HEK293 (cell line): ENCODE results near the gene GNG3.

Experiments
- CTCF ChIA-PET: fragments of 350-600 bp; formaldehyde crosslinking; extraction: SDS; loops from one replicate; lab custom pipeline; 2021; ENCODE audit warnings: antibody characterized with exemption; lab: Yijun Ruan, JAX
- POLR2A ChIA-PET: fragments of 300-600 bp; formaldehyde crosslinking; extraction: SDS; loops from one replicate; lab custom pipeline; 2020; ENCODE audit warnings: antibody characterized with exemption, inconsistent platforms; lab: Yijun Ruan, JAX
- H3K27ac ChIP-seq: fragments of 200-500 bp; sonication (Bioruptor generic); 2 replicates; pipeline ENCODE4 v1.5.1; 2014; ENCODE audit warnings: low read depth, low read length, control low read depth, inconsistent platforms; ENCODE audit errors: extremely low read depth
- H3K36me3 ChIP-seq, 2 experiments: fragments of 200-500 bp in 1 of 2; sonication (Bioruptor generic) in 1 of 2; 1 replicate in 1 of 2; 2 replicates in 1 of 2; pipeline ENCODE4 v1.5.1; 2014 to 2017; ENCODE audit warnings: inconsistent platforms in 2 of 2, low read length in 2 of 2; ENCODE audit not compliant: control insufficient read depth in 2 of 2, insufficient read depth in 1 of 2
- H3K4me1 ChIP-seq: fragments of 200-500 bp; sonication (Bioruptor generic); 2 replicates; pipeline ENCODE4 v1.5.1; 2014; ENCODE audit warnings: mild to moderate bottlenecking, low read length, inconsistent platforms; ENCODE audit not compliant: control insufficient read depth, insufficient read depth
- H3K4me3 ChIP-seq: 2 replicates; pipeline ENCODE4 v1.5.1; 2011; ENCODE audit warnings: low read depth, mild to moderate bottlenecking, control low read depth, low read length, moderate library complexity
- H3K9me3 ChIP-seq: fragments of 200-500 bp; sonication (Bioruptor generic); 2 replicates; pipeline ENCODE4 v1.5.1; 2014; ENCODE audit warnings: low read depth, low read length, inconsistent platforms; ENCODE audit not compliant: control insufficient read depth, insufficient read depth
- KLF16 ChIP-seq: fragments of 450-650 bp; formaldehyde crosslinking; IDR thresholded peaks from 2 replicates; pipeline ENCODE4 v1.5.1; 2017; ENCODE audit warnings: missing biosample characterization, missing genetic modification characterization
- KLF7 ChIP-seq: fragments of 450-650 bp; formaldehyde crosslinking; IDR thresholded peaks from 2 replicates; pipeline ENCODE4 v1.5.1; 2016; ENCODE audit warnings: missing biosample characterization, missing genetic modification characterization, borderline replicate concordance
- KLF9 ChIP-seq: fragments of 450-650 bp; formaldehyde crosslinking; IDR thresholded peaks from 2 replicates; pipeline ENCODE4 v1.5.1; 2016; ENCODE audit warnings: missing biosample characterization, missing genetic modification characterization, low read depth
- SP2 ChIP-seq: fragments of 450-650 bp; formaldehyde crosslinking; IDR thresholded peaks from 2 replicates; pipeline ENCODE4 v1.5.1; 2016; ENCODE audit warnings: missing biosample characterization, missing genetic modification characterization
- ZBTB20 ChIP-seq: fragments of 450-650 bp; formaldehyde crosslinking; IDR thresholded peaks from 2 replicates; pipeline ENCODE4 v1.5.1; 2016; ENCODE audit warnings: missing biosample characterization, missing genetic modification characterization
- ZBTB8A ChIP-seq: fragments of 450-650 bp; formaldehyde crosslinking; IDR thresholded peaks from 2 replicates; pipeline ENCODE4 v1.5.1; 2016; ENCODE audit warnings: missing biosample characterization, missing genetic modification characterization
- ZIC2 ChIP-seq: fragments of 450-650 bp; formaldehyde crosslinking; IDR thresholded peaks from 2 replicates; pipeline ENCODE4 v1.5.1; 2016; ENCODE audit warnings: missing biosample characterization, missing genetic modification characterization
- ZNF335 ChIP-seq: fragments of 450-650 bp; formaldehyde crosslinking; conservative IDR thresholded peaks from 2 replicates; pipeline ENCODE4 v1.5.1; 2016; ENCODE audit warnings: missing biosample characterization, missing genetic modification characterization
- ZNF350 ChIP-seq: fragments of 450-650 bp; formaldehyde crosslinking; IDR thresholded peaks from 2 replicates; pipeline ENCODE4 v1.5.0; 2017; ENCODE audit warnings: missing biosample characterization, mild to moderate bottlenecking, missing genetic modification characterization
- ZNF777 ChIP-seq: fragments of 450-650 bp; formaldehyde crosslinking; IDR thresholded peaks from 2 replicates; pipeline ENCODE4 v1.5.1; 2017; ENCODE audit warnings: missing biosample characterization, missing genetic modification characterization, borderline replicate concordance
- ZNF785 ChIP-seq: fragments of 450-650 bp; formaldehyde crosslinking; IDR thresholded peaks from 2 replicates; pipeline ENCODE4 v1.5.1; 2016; ENCODE audit warnings: missing biosample characterization, missing genetic modification characterization
- ZXDB ChIP-seq: fragments of 450-650 bp; formaldehyde crosslinking; IDR thresholded peaks from 2 replicates; pipeline ENCODE4 v1.5.1; 2016; ENCODE audit warnings: missing biosample characterization, missing genetic modification characterization
- TF ChIP-seq, protein P1 (sequence below): fragments of 450-650 bp; formaldehyde crosslinking; IDR thresholded peaks from 2 replicates; pipeline ENCODE4 v1.5.1; 2016; ENCODE audit warnings: missing biosample characterization, missing genetic modification characterization
- TF ChIP-seq, protein P2 (sequence below): fragments of 450-650 bp; formaldehyde crosslinking; IDR thresholded peaks from 2 replicates; pipeline ENCODE4 v1.5.1; 2017; ENCODE audit warnings: missing biosample characterization, missing genetic modification characterization
- TF ChIP-seq, protein P3 (sequence below): fragments of 450-650 bp; formaldehyde crosslinking; conservative IDR thresholded peaks from 2 replicates; pipeline ENCODE4 v1.5.1; 2016; ENCODE audit warnings: low read depth, missing biosample characterization, missing genetic modification characterization
- TF ChIP-seq, protein P4 (sequence below): fragments of 450-650 bp; formaldehyde crosslinking; optimal IDR thresholded peaks from 2 replicates; pipeline ENCODE3; 2016; ENCODE audit warnings: missing biosample characterization, mild to moderate bottlenecking, missing genetic modification characterization
- TF ChIP-seq, protein P5 (sequence below): fragments of 450-650 bp; formaldehyde crosslinking; IDR thresholded peaks from 2 replicates; pipeline ENCODE4 v1.5.1; 2016; ENCODE audit warnings: missing biosample characterization, missing genetic modification characterization
- TF ChIP-seq, protein P6 (sequence below): fragments of 450-650 bp; formaldehyde crosslinking; IDR thresholded peaks from 2 replicates; pipeline ENCODE4 v1.5.1; 2016; ENCODE audit warnings: missing biosample characterization, missing genetic modification characterization
- TF ChIP-seq, protein P7 (sequence below): fragments of 450-650 bp; formaldehyde crosslinking; IDR thresholded peaks from 2 replicates; pipeline ENCODE4 v1.5.1; 2016; ENCODE audit warnings: missing biosample characterization, missing genetic modification characterization

GNG3 gene

DNA sequence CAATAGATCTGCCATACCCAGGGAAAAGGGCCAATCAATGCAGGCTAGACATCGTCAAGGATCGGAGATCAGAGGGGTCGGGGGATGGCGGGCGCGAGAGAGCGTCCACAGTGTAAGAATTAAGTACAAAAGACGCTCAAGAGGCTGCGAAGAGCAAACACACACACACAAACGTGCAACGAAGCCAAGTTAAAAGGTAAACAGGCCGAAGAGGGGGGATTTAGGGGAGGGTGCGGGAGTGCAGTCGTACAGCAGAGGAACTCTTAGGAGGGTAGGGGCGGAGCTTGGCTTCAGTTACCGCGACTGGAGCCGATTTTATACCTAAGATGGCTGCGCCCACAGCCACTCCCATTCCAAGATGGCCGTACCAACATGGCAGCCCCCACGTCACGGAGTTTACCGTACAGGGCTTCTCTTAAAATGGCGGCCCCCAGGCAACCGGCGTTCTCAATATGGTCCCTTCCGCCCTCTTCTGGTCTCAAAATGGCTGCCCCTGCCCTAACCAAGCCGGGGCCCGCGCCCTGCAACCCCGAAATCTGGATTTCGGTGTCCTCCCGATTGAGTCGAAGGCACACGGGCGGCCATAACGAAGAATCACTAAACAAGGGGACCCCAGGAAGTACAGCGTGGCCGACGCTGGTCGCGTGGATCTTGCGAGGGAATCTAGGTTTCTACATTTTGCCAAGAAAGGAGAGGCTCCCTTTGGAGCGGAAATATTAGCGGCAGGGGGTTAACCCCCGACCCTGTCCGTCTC is 1.9 kb downstream of the GNG3 start:
- ChIA-PET CTCF (interaction anchor here (1.1 kb wide), 2 partner anchors 15 to 78 kb away, joined by 3 read pairs; partner anchors contain the start of gene TMEM179B), POLR2A (interaction anchor here (0.8 to 3.4 kb wide), 10 partner anchors 9 to 132 kb away, joined by 3 to 11 read pairs (median 4); partner anchors contain the start of genes C11orf98, CSKMT, HNRNPUL2 and LBHD1)
- H3K9me3 ChIP-seq = no peaks in the 10 kb centered on the region
- H3K4me1 ChIP-seq = peaks cover 3% of the 10 kb centered on the region; the same call in 1 of the 2 replicates
- no peak overlapping the region for H3K4me3 ChIP-seq
- H3K36me3 ChIP-seq = peaks cover 0 to 94% of the 10 kb centered on the region in 2 experiments; a peak in 1 of 3 replicates
- H3K27ac ChIP-seq = 0 out of 2 replicates have a peak overlapping the region, but pooled peaks have one; percentile 18
- TF ChIP-seq, protein P1, sequence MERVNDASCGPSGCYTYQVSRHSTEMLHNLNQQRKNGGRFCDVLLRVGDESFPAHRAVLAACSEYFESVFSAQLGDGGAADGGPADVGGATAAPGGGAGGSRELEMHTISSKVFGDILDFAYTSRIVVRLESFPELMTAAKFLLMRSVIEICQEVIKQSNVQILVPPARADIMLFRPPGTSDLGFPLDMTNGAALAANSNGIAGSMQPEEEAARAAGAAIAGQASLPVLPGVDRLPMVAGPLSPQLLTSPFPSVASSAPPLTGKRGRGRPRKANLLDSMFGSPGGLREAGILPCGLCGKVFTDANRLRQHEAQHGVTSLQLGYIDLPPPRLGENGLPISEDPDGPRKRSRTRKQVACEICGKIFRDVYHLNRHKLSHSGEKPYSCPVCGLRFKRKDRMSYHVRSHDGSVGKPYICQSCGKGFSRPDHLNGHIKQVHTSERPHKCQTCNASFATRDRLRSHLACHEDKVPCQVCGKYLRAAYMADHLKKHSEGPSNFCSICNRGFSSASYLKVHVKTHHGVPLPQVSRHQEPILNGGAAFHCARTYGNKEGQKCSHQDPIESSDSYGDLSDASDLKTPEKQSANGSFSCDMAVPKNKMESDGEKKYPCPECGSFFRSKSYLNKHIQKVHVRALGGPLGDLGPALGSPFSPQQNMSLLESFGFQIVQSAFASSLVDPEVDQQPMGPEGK = peak; percentile 43; the same call in 1 of the 2 replicates
- TF ChIP-seq ZNF785 = no peak
- no peak for TF ChIP-seq KLF7
- peak; percentile 62; the same call in 1 of the 2 replicates for TF ChIP-seq KLF9 (tag by site-specific recombination)
- TF ChIP-seq ZBTB20 (tag by site-specific recombination) = peak; percentile 100
- TF ChIP-seq ZNF777 = no peak
- 0 out of 2 replicates have a peak, but pooled peaks have one; percentile 10 for TF ChIP-seq SP2
- TF ChIP-seq, protein P2, sequence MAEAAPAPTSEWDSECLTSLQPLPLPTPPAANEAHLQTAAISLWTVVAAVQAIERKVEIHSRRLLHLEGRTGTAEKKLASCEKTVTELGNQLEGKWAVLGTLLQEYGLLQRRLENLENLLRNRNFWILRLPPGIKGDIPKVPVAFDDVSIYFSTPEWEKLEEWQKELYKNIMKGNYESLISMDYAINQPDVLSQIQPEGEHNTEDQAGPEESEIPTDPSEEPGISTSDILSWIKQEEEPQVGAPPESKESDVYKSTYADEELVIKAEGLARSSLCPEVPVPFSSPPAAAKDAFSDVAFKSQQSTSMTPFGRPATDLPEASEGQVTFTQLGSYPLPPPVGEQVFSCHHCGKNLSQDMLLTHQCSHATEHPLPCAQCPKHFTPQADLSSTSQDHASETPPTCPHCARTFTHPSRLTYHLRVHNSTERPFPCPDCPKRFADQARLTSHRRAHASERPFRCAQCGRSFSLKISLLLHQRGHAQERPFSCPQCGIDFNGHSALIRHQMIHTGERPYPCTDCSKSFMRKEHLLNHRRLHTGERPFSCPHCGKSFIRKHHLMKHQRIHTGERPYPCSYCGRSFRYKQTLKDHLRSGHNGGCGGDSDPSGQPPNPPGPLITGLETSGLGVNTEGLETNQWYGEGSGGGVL = peak; percentile 93
- TF ChIP-seq, protein P3, sequence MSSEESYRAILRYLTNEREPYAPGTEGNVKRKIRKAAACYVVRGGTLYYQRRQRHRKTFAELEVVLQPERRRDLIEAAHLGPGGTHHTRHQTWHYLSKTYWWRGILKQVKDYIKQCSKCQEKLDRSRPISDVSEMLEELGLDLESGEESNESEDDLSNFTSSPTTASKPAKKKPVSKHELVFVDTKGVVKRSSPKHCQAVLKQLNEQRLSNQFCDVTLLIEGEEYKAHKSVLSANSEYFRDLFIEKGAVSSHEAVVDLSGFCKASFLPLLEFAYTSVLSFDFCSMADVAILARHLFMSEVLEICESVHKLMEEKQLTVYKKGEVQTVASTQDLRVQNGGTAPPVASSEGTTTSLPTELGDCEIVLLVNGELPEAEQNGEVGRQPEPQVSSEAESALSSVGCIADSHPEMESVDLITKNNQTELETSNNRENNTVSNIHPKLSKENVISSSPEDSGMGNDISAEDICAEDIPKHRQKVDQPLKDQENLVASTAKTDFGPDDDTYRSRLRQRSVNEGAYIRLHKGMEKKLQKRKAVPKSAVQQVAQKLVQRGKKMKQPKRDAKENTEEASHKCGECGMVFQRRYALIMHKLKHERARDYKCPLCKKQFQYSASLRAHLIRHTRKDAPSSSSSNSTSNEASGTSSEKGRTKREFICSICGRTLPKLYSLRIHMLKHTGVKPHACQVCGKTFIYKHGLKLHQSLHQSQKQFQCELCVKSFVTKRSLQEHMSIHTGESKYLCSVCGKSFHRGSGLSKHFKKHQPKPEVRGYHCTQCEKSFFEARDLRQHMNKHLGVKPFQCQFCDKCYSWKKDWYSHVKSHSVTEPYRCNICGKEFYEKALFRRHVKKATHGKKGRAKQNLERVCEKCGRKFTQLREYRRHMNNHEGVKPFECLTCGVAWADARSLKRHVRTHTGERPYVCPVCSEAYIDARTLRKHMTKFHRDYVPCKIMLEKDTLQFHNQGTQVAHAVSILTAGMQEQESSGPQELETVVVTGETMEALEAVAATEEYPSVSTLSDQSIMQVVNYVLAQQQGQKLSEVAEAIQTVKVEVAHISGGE (tag by site-specific recombination) = peak; percentile 91
- TF ChIP-seq, protein P4, sequence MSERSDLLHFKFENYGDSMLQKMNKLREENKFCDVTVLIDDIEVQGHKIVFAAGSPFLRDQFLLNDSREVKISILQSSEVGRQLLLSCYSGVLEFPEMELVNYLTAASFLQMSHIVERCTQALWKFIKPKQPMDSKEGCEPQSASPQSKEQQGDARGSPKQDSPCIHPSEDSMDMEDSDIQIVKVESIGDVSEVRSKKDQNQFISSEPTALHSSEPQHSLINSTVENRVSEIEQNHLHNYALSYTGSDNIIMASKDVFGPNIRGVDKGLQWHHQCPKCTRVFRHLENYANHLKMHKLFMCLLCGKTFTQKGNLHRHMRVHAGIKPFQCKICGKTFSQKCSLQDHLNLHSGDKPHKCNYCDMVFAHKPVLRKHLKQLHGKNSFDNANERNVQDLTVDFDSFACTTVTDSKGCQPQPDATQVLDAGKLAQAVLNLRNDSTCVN (tag by site-specific recombination) = peak; percentile 31
- TF ChIP-seq, protein P5, sequence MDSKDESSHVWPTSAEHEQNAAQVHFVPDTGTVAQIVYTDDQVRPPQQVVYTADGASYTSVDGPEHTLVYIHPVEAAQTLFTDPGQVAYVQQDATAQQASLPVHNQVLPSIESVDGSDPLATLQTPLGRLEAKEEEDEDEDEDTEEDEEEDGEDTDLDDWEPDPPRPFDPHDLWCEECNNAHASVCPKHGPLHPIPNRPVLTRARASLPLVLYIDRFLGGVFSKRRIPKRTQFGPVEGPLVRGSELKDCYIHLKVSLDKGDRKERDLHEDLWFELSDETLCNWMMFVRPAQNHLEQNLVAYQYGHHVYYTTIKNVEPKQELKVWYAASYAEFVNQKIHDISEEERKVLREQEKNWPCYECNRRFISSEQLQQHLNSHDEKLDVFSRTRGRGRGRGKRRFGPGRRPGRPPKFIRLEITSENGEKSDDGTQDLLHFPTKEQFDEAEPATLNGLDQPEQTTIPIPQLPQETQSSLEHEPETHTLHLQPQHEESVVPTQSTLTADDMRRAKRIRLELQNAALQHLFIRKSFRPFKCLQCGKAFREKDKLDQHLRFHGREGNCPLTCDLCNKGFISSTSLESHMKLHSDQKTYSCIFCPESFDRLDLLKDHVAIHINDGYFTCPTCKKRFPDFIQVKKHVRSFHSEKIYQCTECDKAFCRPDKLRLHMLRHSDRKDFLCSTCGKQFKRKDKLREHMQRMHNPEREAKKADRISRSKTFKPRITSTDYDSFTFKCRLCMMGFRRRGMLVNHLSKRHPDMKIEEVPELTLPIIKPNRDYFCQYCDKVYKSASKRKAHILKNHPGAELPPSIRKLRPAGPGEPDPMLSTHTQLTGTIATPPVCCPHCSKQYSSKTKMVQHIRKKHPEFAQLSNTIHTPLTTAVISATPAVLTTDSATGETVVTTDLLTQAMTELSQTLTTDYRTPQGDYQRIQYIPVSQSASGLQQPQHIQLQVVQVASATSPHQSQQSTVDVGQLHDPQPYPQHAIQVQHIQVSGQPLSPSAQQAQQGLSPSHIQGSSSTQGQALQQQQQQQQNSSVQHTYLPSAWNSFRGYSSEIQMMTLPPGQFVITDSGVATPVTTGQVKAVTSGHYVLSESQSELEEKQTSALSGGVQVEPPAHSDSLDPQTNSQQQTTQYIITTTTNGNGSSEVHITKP (tag by site-specific recombination) = peak; percentile 49
- peak; percentile 41; the same call in 1 of the 2 replicates for TF ChIP-seq ZNF335 (tag by site-specific recombination)
- TF ChIP-seq, protein P6, sequence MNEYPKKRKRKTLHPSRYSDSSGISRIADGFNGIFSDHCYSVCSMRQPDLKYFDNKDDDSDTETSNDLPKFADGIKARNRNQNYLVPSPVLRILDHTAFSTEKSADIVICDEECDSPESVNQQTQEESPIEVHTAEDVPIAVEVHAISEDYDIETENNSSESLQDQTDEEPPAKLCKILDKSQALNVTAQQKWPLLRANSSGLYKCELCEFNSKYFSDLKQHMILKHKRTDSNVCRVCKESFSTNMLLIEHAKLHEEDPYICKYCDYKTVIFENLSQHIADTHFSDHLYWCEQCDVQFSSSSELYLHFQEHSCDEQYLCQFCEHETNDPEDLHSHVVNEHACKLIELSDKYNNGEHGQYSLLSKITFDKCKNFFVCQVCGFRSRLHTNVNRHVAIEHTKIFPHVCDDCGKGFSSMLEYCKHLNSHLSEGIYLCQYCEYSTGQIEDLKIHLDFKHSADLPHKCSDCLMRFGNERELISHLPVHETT (tag by site-specific recombination) = 0 out of 2 replicates have a peak, but pooled peaks have one; percentile 23
- TF ChIP-seq, protein P7, sequence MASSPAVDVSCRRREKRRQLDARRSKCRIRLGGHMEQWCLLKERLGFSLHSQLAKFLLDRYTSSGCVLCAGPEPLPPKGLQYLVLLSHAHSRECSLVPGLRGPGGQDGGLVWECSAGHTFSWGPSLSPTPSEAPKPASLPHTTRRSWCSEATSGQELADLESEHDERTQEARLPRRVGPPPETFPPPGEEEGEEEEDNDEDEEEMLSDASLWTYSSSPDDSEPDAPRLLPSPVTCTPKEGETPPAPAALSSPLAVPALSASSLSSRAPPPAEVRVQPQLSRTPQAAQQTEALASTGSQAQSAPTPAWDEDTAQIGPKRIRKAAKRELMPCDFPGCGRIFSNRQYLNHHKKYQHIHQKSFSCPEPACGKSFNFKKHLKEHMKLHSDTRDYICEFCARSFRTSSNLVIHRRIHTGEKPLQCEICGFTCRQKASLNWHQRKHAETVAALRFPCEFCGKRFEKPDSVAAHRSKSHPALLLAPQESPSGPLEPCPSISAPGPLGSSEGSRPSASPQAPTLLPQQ (tag by site-specific recombination) = 0 out of 2 replicates have a peak, but pooled peaks have one; percentile 31
- TF ChIP-seq ZNF350 (tag by site-specific recombination) = no peak
- peak; percentile 41; the same call in 1 of the 2 replicates for TF ChIP-seq ZXDB (tag by site-specific recombination)
- peak; percentile 73 for TF ChIP-seq ZBTB8A (tag by site-specific recombination)
- peak; percentile 11; the same call in 1 of the 2 replicates for TF ChIP-seq ZIC2 (tag by site-specific recombination)
- 0 out of 2 replicates have a peak, but pooled peaks have one; percentile 22 for TF ChIP-seq KLF16 (tag by site-specific recombination)
